DOHH2 (cell line): Measurements from ENCODE around the gene TMEM33.

ENCODE experiments used
- CTCF ChIP-seq: fragments of 200-600 bp; sonication (generic); IDR thresholded peaks from one replicate; pipeline ENCODE4 v1.5.1; 2014; ENCODE audit warnings: antibody characterized with exemption, mild to moderate bottlenecking, low read depth, low read length; ENCODE audit not compliant: poor library complexity, severe bottlenecking
- EZH2phosphoT487 ChIP-seq: fragments of 200-600 bp; sonication (generic); IDR thresholded peaks from 2 replicates; pipeline ENCODE4 v1.6.1; 2017; ENCODE audit warnings: borderline replicate concordance, mild to moderate bottlenecking, antibody characterized with exemption, low read length, moderate library complexity, mixed read lengths

- TF ChIP-seq CTCF (no peak), EZH2phosphoT487 (no peak)
Measured at GRCh38 chr4:42008011-42008786, 73.0 kb downstream of the TMEM33 start.
